Nephron progenitor cell (in vitro differentiated cells): ENCODE measurements around the gene RSBN1L.

Source experiments
- DNase-seq: peaks from one replicate; pipeline ENCODE4 v3.0.0; 2021
- H3K27ac Mint-ChIP-seq: 2 replicates; pipeline ENCODE4 v1.8.0; 2021; ENCODE audit warnings: mild to moderate bottlenecking, moderate library complexity, mixed read lengths
- H3K27me3 Mint-ChIP-seq: 2 replicates; pipeline ENCODE4 v1.8.0; 2021; ENCODE audit warnings: mild to moderate bottlenecking, low read depth, mixed read lengths; ENCODE audit not compliant: poor library complexity
- H3K36me3 Mint-ChIP-seq: 2 replicates; pipeline ENCODE4 v1.8.0; 2021; ENCODE audit warnings: low read depth, mixed read lengths
- H3K4me1 Mint-ChIP-seq: 2 replicates; pipeline ENCODE4 v1.8.0; 2021; ENCODE audit warnings: mixed read lengths
- H3K4me3 Mint-ChIP-seq: 2 replicates; pipeline ENCODE4 v1.8.0; 2021; ENCODE audit warnings: mild to moderate bottlenecking, moderate library complexity, mixed read lengths
- H3K9me3 Mint-ChIP-seq: 2 replicates; pipeline ENCODE4 v1.8.0; 2021; ENCODE audit warnings: mild to moderate bottlenecking, moderate library complexity, mixed read lengths
- CTCF ChIP-seq: fragments of 200-600 bp; sonication (generic); IDR thresholded peaks from 2 replicates; pipeline ENCODE4 v1.5.0; 2021; ENCODE audit warnings: antibody characterized with exemption

RSBN1L gene

GRCh38 chr7:77680266-77680665 is 16.0 kb upstream of the RSBN1L start:
- Mint-ChIP-seq H3K27me3 (no peaks in the 10 kb centered on the region), H3K36me3 (peaks cover 54% of the 10 kb centered on the region), H3K4me1 (peaks cover 15% of the 10 kb centered on the region), H3K9me3 (no peaks in the 10 kb centered on the region), H3K27ac (no peak overlapping the region), H3K4me3 (no peak overlapping the region)
- TF ChIP-seq CTCF, result no peak
- no peak for DNase-seq

- H3K4me1 Mint-ChIP-seq, result peaks cover 33% of the 10 kb centered on the region
- no peak overlapping the region for H3K4me3 Mint-ChIP-seq
- no peaks in the 10 kb centered on the region for H3K27me3 Mint-ChIP-seq
- H3K36me3 Mint-ChIP-seq, result peaks cover 63% of the 10 kb centered on the region
- no peak for TF ChIP-seq CTCF
- peak overlapping the region; percentile 3 for H3K27ac Mint-ChIP-seq
- DNase-seq, result peak; percentile 19
- no peaks in the 10 kb centered on the region for H3K9me3 Mint-ChIP-seq
Measured at GRCh38 chr7:77684030-77684429, 12.2 kb upstream of the RSBN1L start.

- H3K27me3 Mint-ChIP-seq, result no peaks in the 10 kb centered on the region
- no peaks in the 10 kb centered on the region for H3K9me3 Mint-ChIP-seq
- H3K4me1 Mint-ChIP-seq, result peaks cover 33% of the 10 kb centered on the region
- H3K4me3 Mint-ChIP-seq, result no peak overlapping the region
- TF ChIP-seq CTCF, result no peak
- no peak for DNase-seq
- H3K36me3 Mint-ChIP-seq, result peaks cover 67% of the 10 kb centered on the region
- peak overlapping the region; percentile 34 for H3K27ac Mint-ChIP-seq
Measured at GRCh38 chr7:77685233-77685632, 11.0 kb upstream of the RSBN1L start.

GRCh38 chr7:77687100-77687746 is 9.0 kb upstream of the RSBN1L start:
- peaks cover 67% of the 10 kb centered on the region for H3K36me3 Mint-ChIP-seq
- peak overlapping the region; percentile 7 for H3K27ac Mint-ChIP-seq
- no peak for DNase-seq
- H3K9me3 Mint-ChIP-seq, result no peaks in the 10 kb centered on the region
- no peak overlapping the region for H3K4me3 Mint-ChIP-seq
- H3K27me3 Mint-ChIP-seq, result no peaks in the 10 kb centered on the region
- peaks cover 35% of the 10 kb centered on the region for H3K4me1 Mint-ChIP-seq
- TF ChIP-seq CTCF, result no peak

- Mint-ChIP-seq H3K4me1 (peaks cover 39% of the 10 kb centered on the region), H3K27ac (peak overlapping the region; percentile 7), H3K36me3 (peaks cover 67% of the 10 kb centered on the region), H3K9me3 (no peaks in the 10 kb centered on the region), H3K4me3 (no peak overlapping the region), H3K27me3 (no peaks in the 10 kb centered on the region)
- no peak for DNase-seq
- no peak for TF ChIP-seq CTCF
Measured at GRCh38 chr7:77687747-77688144, 8.5 kb upstream of the RSBN1L start.

GRCh38 chr7:77690289-77690688 is 6.0 kb upstream of the RSBN1L start:
- no peak for DNase-seq
- no peak for TF ChIP-seq CTCF
- no peaks in the 10 kb centered on the region for H3K27me3 Mint-ChIP-seq
- H3K36me3 Mint-ChIP-seq, result peaks cover 64% of the 10 kb centered on the region
- H3K4me1 Mint-ChIP-seq, result peaks cover 37% of the 10 kb centered on the region
- H3K27ac Mint-ChIP-seq, result no peak overlapping the region
- H3K9me3 Mint-ChIP-seq, result peaks cover 4% of the 10 kb centered on the region
- no peak overlapping the region for H3K4me3 Mint-ChIP-seq
